Measurements from ENCODE around the gene MCL1.
A peak's percentile ranks its signal among the peaks of the same experiment; 100 is the strongest.
"Not testable (repeated sequence)": the region's sequence is repeated elsewhere in the genome, so short reads cannot be mapped to it uniquely, and the experiment has no call there.

MCL1 gene

DNA sequence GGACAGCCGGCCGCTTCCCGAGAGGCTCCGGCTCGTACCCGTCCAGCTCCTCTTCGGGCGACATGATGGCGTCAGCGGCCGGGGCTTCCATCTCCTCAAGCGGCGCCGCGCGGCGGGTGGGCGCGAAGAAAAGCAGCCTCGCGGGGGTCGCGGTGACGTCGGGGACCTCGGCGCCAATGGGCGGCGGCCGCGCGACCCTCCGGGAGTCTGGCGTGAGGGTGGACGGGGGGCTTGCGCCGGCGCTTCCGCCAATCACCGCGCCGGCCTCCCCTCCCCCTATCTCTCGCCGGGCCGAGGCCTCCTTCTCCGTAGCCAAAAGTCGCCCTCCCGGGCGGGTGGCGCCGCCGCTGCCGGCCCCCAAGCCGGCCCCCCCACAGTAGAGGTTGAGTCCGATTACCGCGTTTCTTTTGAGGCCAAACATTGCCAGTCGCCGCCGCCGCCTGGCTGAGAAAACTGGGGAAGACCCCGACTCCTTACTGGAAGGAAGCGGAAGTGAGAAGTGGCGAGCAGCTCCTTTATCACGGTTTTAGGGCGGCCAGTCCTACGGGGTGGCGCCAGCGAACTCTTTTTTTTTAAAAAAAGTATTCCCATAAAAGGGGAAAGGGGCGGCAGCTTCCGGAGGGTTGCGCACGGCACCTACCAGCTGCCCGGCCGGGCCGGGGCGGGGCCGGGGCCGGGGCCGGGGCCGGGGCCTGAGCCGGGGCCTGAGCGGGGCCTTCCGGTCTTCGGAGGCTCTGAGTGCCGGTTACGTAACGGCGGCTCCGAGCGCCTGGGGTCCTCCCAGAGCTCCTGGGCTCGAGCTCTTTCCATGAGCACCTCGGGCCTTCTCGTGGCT is at the start of gene MCL1:
TSS of gene MCL1 (minus strand) at position 501 of the 835 bp plus-strand sequence. CDS start at position 421, 80 bp downstream.
- DNase-seq: peak; percentile 95
- TF ChIP-seq POLR2A (IDR thresholded peaks at IDR 0.05; ENCODE audit: low read length) (peak; percentile 93), GATA1 (IDR thresholded peaks at IDR 0.05; ENCODE audit: low read depth, low read length) (no peak)

DNA sequence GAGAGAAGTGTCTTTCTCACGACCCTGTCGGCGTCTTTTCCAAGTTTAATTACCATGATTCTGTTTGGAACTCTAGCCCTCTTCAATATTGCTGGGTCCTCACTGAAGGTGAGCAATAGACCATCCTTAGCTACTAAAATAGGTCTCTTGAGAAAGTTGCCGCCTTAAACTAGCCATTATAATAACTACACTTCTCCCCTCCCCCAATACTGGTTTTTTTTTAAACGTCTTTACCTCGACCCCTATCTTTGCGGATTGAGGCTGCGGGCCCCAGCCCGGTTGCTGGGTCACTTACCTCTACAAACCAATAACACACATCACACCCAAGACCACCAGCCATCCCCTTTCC is 49.3 kb upstream of the MCL1 start:
- TF ChIP-seq GATA1 (IDR thresholded peaks at IDR 0.05; ENCODE audit: low read depth, low read length) (no peak), POLR2A (IDR thresholded peaks at IDR 0.05; ENCODE audit: low read length) (no peak)
- DNase-seq: peak in 1 of 2 experiments; percentile 52

DNA sequence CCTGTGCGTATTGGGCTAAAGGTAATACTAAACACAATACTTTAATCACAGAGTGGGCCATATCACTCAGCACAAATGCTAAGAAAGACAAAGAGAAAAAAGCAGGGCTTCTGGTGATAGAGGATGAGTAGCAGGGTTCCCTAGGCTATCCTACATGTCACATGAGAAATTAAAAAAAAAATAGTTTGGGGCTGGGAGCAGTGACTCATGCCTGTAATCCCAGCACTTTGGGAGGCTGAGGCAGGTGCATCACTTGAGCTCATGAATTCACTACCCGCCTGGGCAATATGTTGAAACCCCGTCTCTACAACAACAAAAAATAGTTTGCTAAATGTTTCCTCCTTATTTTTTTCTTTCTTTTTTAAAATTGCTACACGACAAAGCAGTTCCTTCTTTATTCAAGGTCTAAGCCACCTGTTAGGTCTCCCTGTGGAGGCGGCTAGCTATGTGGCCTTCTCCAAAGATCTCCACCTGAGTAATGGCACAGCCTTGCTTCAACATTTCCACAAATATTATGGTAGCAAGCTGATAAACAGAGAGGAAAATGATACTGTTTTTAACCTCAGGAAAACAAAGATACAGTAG is 48.5 kb upstream of the MCL1 start:
- TF ChIP-seq POLR2A (IDR thresholded peaks at IDR 0.05; ENCODE audit: low read length): no peak
- no peak for TF ChIP-seq GATA1 (IDR thresholded peaks at IDR 0.05; ENCODE audit: low read depth, low read length)

DNA sequence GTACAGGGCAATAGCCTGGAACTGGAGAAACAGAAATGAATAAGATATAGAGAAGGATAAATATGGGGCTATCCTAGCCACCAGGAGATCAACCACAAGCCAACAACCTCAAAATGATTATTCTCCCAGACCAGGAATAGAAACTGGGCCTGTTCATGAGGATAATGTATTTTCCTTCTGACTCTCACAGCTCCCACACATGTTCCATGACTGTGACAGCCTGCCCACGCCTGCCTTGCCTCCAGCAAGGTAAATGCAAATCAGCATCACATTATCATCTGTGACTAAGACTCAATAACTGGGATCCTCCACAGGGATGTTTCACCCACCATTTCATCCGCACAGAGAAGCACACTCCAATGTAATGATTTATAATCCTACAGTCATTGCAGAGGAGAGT is 46.7 kb upstream of the MCL1 start:
- TF ChIP-seq POLR2A (IDR thresholded peaks at IDR 0.05; ENCODE audit: low read length) (no peak), GATA1 (IDR thresholded peaks at IDR 0.05; ENCODE audit: low read depth, low read length) (no peak)
- DNase-seq: no peak

More for the DNA sequence above, 48.5 kb upstream of the MCL1 start:
- peak in 1 of 2 experiments; percentile 43 for DNase-seq

DNA sequence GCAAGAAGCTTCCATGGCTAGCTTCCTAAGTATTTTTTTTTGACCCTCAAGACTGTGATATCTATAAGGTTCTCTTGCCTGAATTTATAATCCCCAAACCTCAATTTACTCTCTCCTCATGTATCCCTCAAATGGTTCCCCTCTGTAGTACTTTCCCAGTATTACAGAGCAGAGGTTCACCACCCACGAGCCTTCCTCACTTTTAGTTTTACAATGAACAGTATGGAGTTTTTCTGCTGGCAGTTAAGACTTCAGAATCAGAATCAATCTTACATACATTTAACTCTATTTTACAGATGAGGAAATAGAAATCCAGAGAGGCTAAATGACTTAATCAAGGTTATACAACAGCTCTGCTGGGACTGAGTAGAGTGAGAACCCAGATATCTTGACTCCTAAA is 45.1 kb upstream of the MCL1 start:
- not testable (repeated sequence) for DNase-seq

DNA sequence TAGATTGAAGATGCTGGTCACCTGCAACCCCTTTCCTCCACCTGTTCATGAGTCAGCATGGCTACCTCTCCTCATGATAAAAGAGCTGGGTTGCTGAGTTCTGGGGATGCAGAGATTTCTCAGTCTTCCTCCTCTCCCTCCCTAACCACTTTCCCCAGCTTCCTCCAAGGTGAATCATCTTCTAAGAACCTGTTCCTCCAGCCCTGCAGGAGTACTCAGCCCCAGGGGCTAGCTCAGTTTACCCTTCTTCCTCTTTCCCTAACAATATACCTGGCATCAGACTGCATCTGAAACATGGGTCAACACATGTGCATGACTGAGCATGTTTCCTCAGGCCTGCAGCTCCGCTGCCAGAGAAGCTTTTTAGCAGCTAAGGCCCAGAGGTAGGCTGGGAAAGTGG is 44.7 kb upstream of the MCL1 start:
- DNase-seq: not testable (repeated sequence)

DNA sequence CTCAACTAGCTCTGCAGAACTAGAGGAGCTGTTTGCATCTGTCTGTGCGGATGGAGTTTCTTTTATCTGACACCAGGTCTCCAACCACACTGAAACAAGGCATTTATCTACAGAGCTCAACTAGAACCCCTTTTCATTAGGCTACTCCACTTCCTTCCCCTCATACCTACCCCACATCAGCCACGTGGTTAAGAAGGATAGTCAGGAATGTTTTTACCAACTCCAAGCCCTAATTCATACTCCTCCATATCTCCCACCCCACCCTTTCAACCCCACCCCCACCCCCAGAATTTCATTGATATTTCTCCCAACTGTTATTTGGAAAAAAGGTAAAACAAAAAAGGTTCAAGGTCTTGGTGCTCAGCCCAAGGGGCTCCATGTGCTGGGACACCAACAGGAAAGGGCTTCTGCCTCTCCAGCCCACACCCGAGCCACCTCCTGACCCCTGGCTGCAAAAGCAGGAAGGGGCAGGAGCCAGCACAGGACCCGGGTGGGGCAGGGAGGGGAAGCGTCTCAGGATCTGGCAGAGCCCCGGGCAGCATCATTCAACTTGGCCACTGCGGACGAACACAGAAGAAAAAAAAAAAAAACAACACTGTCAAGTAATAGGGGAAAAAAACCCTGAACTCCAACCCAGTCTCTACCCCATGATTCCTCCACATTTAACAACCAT is 43.0 kb upstream of the MCL1 start:
- TF ChIP-seq POLR2A (IDR thresholded peaks at IDR 0.05; ENCODE audit: low read length) (no peak), GATA1 (IDR thresholded peaks at IDR 0.05; ENCODE audit: low read depth, low read length) (no peak)
- no peak for DNase-seq

DNA sequence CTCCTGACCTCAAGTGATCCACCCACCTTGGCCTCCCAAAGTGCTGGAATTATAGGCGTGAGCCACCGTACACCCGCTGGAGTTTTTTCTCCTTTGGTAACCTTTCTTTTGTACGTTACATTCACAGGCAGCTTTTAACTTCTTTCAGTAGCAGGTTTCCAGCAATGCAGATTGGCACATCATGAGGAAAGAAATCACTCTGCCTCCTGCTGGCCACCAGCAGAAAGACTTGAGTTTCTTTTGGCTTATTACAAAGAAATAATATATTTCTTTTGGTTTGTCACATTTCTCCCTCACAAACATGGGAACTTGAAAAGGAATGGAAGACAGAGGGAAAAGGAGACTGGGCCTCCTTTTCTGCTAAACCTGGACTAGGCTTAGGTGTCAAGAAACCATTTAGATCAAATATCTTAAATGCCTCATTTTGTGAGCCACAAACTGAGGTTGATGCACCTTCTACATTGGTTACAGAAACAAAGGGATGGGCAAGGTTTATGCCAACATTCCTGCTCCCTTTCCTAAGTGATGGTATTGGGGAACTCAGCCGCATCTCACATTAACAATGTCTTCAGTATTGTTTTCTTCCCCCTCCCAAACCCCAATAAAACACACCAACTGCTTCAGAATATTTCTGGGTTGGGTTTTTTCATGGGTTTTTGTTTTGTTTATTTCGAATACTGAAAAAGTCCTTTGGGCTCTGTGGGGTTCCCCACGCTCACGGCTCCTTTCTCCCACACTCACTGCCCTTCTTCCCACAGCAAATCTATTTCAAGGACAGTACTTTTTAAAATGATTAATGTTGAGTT is 42.3 kb upstream of the MCL1 start:
- TF ChIP-seq GATA1 (IDR thresholded peaks at IDR 0.05; ENCODE audit: low read depth, low read length) (no peak), POLR2A (IDR thresholded peaks at IDR 0.05; ENCODE audit: low read length) (no peak)
- peak; percentile 70 to 78 for DNase-seq

DNA sequence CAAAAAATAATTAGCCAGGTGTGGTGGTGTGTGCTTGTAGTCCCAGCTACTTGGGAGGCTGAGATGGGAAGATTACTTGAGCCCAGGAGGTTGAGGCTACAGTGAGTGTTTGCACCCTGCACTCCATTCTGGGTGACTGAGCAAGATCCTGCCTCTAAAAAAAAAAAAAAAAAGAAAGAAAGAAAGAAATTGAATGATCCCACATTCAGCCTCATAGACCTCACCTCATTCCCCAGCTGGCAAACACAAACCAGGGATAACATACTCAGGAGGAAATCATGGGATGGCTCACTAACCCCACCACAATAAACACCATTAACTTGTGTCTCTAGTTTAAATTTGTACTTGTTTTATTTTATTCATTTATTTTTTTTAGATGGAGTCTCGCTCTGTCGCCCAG is 41.5 kb upstream of the MCL1 start:
- no peak for DNase-seq

DNA sequence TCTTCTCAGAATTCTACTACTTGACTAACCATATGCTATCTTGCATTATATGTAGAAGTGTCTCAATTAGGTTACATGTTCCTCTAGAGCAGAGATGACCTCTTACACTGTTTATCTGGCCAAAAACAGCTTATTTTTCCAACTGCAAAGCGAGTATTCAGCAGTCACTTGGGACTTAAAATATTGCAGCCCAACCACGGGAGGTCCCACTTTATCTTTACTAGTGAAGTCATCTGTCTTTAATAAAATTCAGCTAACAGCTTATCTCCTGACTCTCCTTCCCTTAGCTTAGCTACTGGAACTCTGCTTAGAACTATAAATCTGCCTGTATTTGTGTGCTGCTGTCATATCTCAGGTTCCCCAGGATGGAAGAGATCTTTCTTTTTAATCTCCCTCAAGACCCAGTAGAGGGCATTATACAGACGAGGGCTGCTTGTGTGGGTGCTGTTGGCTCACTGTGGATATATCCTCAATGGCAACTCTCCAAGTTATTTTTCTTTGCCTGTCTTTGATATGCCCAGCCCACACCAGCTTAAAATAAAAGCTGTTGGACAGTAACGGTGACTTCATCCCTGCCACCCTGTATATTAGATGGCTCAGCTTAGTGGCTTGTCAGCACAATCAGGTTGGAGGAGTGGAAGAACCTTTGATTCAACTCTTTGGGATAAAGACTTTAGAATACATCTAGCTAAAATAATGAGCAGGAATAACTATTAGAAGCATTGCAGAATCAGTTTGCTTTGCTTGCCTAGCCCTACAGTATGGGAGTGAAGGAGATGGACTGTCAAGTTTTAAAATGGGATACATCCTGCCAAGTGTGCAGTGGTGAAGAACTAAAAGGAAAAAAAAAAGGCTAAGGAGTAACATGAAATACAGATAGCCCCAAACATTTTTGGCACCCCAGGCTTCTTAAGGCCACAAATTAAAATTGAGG is 40.4 kb upstream of the MCL1 start:
- DNase-seq: peak; percentile 62 to 74
- TF ChIP-seq GATA1 (IDR thresholded peaks at IDR 0.05; ENCODE audit: low read depth, low read length) (no peak), POLR2A (IDR thresholded peaks at IDR 0.05; ENCODE audit: low read length) (peak; percentile 45)

More for the DNA sequence above, 41.5 kb upstream of the MCL1 start:
- TF ChIP-seq POLR2A (IDR thresholded peaks at IDR 0.05; ENCODE audit: low read length) (no peak), GATA1 (IDR thresholded peaks at IDR 0.05; ENCODE audit: low read depth, low read length) (no peak)

DNA sequence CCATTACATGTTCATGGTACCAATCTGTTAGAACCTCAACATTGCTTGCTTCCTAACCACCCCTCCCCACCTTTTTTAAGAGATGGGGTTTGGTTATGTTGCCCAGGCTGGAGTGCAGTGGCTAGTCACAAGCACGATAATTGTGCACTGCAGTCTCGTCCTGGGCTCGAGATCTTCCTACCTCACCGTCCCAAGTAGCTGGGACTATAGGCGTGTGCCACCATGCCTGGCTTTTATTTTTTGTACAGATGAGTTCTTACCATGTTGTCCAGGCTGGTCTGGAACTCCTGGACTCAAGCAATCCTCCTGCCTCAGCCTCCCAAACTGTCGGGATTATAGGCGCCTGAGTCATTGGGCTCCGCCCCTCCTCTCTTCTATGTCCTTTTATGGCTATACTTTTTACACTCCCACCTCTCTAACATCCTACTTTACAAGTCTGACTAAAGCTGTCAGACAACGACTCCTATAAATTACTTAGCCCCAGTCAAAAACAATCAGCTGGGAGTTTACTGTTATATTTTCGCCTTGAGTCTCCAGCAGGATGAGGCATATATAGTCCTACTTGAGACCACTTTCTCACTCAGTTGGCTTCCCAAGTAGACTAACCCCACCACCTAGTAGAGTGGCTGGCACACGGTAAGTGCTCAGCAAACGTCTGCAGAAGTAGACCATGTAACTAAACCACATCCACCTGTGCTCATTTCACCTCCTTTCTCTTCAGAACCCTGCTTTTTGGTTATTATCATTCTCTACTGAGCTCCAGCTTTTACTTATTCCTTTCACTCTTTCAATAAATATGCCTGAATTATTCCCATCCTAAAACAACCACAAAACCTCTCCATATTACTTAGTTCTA is 36.2 kb upstream of the MCL1 start:
- DNase-seq: no peak
- TF ChIP-seq GATA1 (IDR thresholded peaks at IDR 0.05; ENCODE audit: low read depth, low read length) (no peak), POLR2A (IDR thresholded peaks at IDR 0.05; ENCODE audit: low read length) (peak; percentile 16)

All from erythroblast (primary cell).